H1 (cell line): ENCODE measurements around the gene PMM1.

Experiments used
- BRCA1 ChIP-seq: IDR thresholded peaks from 2 replicates; pipeline ENCODE4 v1.6.1; 2012; ENCODE audit warnings: low read depth, low read length, improper control_type of control experiment
- CEBPB ChIP-seq: IDR thresholded peaks from 2 replicates; pipeline ENCODE4 v1.6.1; 2012; ENCODE audit warnings: low read depth, low read length
- EZH2 ChIP-seq: fragments of 200-600 bp; sonication (generic); IDR thresholded peaks from 2 replicates; pipeline ENCODE4 v1.7.1; 2012; ENCODE audit warnings: low read depth, mild to moderate bottlenecking, moderate library complexity, low read length, inconsistent platforms; ENCODE audit not compliant: severe bottlenecking
- FOSL1 ChIP-seq: IDR thresholded peaks from 2 replicates; pipeline ENCODE4 v1.6.1; 2011; ENCODE audit warnings: mild to moderate bottlenecking, low read depth, low read length, moderate library complexity; ENCODE audit not compliant: insufficient read depth
- GTF2F1 ChIP-seq: IDR thresholded peaks from 2 replicates; pipeline ENCODE4 v1.6.1; 2012; ENCODE audit warnings: low read depth, low read length, improper control_type of control experiment, borderline replicate concordance
- POLR2A ChIP-seq, 2 experiments: IDR thresholded peaks; 1 replicate in 1 of 2; 2 replicates in 1 of 2; pipeline ENCODE4 v1.6.1; 2011; ENCODE audit warnings: low read depth in 2 of 2, low read length in 2 of 2, mild to moderate bottlenecking in 2 of 2; ENCODE audit errors: control extremely low read depth in 1 of 2
- TF ChIP-seq, protein P1 (sequence below), 3 experiments: IDR thresholded peaks; 1 replicate in 2 of 3; 2 replicates in 1 of 3; pipeline versions ENCODE4 v1.5.1 to v1.6.1; 2011; ENCODE audit warnings: low read length in 3 of 3, mild to moderate bottlenecking in 3 of 3, inconsistent platforms in 2 of 3, low read depth in 1 of 3, moderate library complexity in 1 of 3; ENCODE audit not compliant: insufficient read depth in 1 of 3; ENCODE audit errors: control extremely low read depth in 1 of 3
- TF ChIP-seq, protein P2 (sequence below): IDR thresholded peaks from 2 replicates; pipeline ENCODE4 v1.6.1; 2012; ENCODE audit warnings: inconsistent platforms
- TF ChIP-seq, protein P3 (sequence below): IDR thresholded peaks from 2 replicates; pipeline ENCODE4 v1.6.1; 2011; ENCODE audit warnings: low read length, improper control_type of control experiment

DNA sequence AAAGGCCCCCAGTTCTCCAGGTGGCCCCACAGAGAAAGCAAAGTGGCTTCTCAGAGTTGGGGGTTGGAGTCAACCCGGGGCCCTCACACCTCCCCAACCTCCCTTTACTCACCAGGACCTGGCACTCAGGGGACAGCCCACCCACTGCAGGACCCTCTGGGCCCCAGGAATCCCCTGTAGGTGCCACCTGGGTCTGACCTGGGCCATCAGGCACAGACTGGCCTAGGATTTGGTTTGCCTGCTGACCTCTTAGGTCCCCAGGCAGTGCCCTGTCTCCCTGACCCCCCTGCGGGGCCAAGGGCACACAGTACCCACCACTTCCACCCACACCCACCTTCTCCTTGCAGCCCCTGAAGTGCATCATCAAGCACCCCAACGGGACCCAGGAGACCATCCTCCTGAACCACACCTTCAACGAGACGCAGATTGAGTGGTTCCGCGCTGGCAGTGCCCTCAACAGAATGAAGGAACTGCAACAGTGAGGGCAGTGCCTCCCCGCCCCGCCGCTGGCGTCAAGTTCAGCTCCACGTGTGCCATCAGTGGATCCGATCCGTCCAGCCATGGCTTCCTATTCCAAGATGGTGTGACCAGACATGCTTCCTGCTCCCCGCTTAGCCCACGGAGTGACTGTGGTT is 61.4 kb downstream of the PMM1 start:
- TF ChIP-seq FOSL1 (no peak), EZH2 (no peak), BRCA1 (no peak), POLR2A (IDR thresholded peaks at IDR 0.05; ENCODE audit: control extremely low read depth in 1 of 2, low read depth in 2 of 2, low read length in 2 of 2) (no peak), GTF2F1 (no peak), CEBPB (no peak)
- TF ChIP-seq, protein P1, sequence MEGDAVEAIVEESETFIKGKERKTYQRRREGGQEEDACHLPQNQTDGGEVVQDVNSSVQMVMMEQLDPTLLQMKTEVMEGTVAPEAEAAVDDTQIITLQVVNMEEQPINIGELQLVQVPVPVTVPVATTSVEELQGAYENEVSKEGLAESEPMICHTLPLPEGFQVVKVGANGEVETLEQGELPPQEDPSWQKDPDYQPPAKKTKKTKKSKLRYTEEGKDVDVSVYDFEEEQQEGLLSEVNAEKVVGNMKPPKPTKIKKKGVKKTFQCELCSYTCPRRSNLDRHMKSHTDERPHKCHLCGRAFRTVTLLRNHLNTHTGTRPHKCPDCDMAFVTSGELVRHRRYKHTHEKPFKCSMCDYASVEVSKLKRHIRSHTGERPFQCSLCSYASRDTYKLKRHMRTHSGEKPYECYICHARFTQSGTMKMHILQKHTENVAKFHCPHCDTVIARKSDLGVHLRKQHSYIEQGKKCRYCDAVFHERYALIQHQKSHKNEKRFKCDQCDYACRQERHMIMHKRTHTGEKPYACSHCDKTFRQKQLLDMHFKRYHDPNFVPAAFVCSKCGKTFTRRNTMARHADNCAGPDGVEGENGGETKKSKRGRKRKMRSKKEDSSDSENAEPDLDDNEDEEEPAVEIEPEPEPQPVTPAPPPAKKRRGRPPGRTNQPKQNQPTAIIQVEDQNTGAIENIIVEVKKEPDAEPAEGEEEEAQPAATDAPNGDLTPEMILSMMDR (IDR thresholded peaks at IDR 0.05; ENCODE audit: control extremely low read depth in 1 of 3, insufficient read depth in 1 of 3, low read depth in 1 of 3, low read length in 3 of 3) = no peak
- TF ChIP-seq, protein P2, sequence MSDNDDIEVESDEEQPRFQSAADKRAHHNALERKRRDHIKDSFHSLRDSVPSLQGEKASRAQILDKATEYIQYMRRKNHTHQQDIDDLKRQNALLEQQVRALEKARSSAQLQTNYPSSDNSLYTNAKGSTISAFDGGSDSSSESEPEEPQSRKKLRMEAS = no peak
- TF ChIP-seq, protein P3, sequence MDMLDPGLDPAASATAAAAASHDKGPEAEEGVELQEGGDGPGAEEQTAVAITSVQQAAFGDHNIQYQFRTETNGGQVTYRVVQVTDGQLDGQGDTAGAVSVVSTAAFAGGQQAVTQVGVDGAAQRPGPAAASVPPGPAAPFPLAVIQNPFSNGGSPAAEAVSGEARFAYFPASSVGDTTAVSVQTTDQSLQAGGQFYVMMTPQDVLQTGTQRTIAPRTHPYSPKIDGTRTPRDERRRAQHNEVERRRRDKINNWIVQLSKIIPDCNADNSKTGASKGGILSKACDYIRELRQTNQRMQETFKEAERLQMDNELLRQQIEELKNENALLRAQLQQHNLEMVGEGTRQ = no peak
